Ascending aorta (tissue), 2 donors: Measurements from ENCODE around the gene SDF4. TPM values are rescaled to one million over a fixed set of nuclear protein-coding genes. Genes with fewer than 3 reads are reported as not detected.

Source experiments
- DNase-seq, 2 donors: peaks; one replicate each; pipeline ENCODE4 v3.0.0-alpha.2; 2019; ENCODE audit warnings: low spot score in 2 of 2
- H3K27ac ChIP-seq, 2 donors: fragments of 200-600 bp; sonication (generic); one replicate each; pipeline ENCODE4 v1.5.1; 2016 to 2017; ENCODE audit warnings: mild to moderate bottlenecking in 1 of 2
- H3K27me3 ChIP-seq: fragments of 200-600 bp; sonication (generic); one replicate; pipeline ENCODE4 v1.5.1; 2017
- H3K36me3 ChIP-seq, 2 donors: fragments of 200-600 bp; sonication (generic); one replicate each; pipeline ENCODE4 v1.5.1; 2016
- H3K4me1 ChIP-seq, 2 donors: fragments of 200-600 bp; sonication (generic); one replicate each; pipeline ENCODE4 v1.5.1; 2016 to 2017; ENCODE audit warnings: mild to moderate bottlenecking in 1 of 2
- H3K4me3 ChIP-seq, 2 donors: fragments of 200-600 bp; sonication (generic); one replicate each; pipeline ENCODE4 v1.5.1; 2016 to 2017; ENCODE audit warnings: mild to moderate bottlenecking in 1 of 2
- H3K9me3 ChIP-seq, 2 donors: fragments of 200-600 bp; sonication (generic); one replicate each; pipeline ENCODE4 v1.5.1; 2016
- CTCF ChIP-seq, 3 experiments: fragments of 200-600 bp in 2 of 3; fragments of 450-650 bp in 1 of 3; sonication (generic) in 2 of 3; IDR thresholded peaks; one replicate each; pipeline ENCODE4 v1.5.1; 2016 to 2019; ENCODE audit warnings: antibody characterized with exemption in 3 of 3, mild to moderate bottlenecking in 1 of 3, moderate library complexity in 1 of 3
- intact Hi-C: fragments of 100-400 bp; cut with DNase I; formaldehyde crosslinking; loops from one replicate; pipeline ENCODE4 v1.15.1; 2023
- total RNA-seq: library from RNA; depleted of rRNA; stranded (reverse); fragments of >200 nt; gene quantifications from one replicate; pipeline ENCODE4 v1.1.0, GENCODE V29; 2016

SDF4 gene
- total RNA-seq, 1 donor from 2014 or later = 223 TPM

- H3K36me3 ChIP-seq = no peaks in the 10 kb centered on the region
- TF ChIP-seq CTCF (IDR thresholded peaks at IDR 0.05) = no peak
- H3K27me3 ChIP-seq = no peaks in the 10 kb centered on the region
- no peak overlapping the region for H3K4me3 ChIP-seq
- peaks cover 0 to 3% of the 10 kb centered on the region in 2 donors for H3K4me1 ChIP-seq
- no peak for DNase-seq
- no peak overlapping the region for H3K27ac ChIP-seq
- intact Hi-C loops = no loop called here
- H3K9me3 ChIP-seq = no peaks in the 10 kb centered on the region
Observed at GRCh38 chr1:1243266-1243660, 11.5 kb upstream of the SDF4 start.

GRCh38 chr1:1242461-1243265 lies 10.9 kb upstream of the SDF4 start:
- H3K36me3 ChIP-seq = no peaks in the 10 kb centered on the region
- no peak for DNase-seq
- H3K4me1 ChIP-seq = peaks cover 0 to 3% of the 10 kb centered on the region in 2 donors
- no peaks in the 10 kb centered on the region for H3K27me3 ChIP-seq
- H3K4me3 ChIP-seq = no peak overlapping the region
- intact Hi-C loops = no loop called here
- TF ChIP-seq CTCF (IDR thresholded peaks at IDR 0.05) = no peak
- H3K9me3 ChIP-seq = no peaks in the 10 kb centered on the region
- H3K27ac ChIP-seq = no peak overlapping the region

GRCh38 chr1:1241588-1242219 lies 9.9 kb upstream of the SDF4 start:
- Histone ChIP-seq H3K4me3 (no peak overlapping the region), H3K4me1 (no peaks in the 10 kb centered on the region), H3K9me3 (no peaks in the 10 kb centered on the region), H3K36me3 (no peaks in the 10 kb centered on the region), H3K27me3 (no peaks in the 10 kb centered on the region), H3K27ac (no peak overlapping the region)
- intact Hi-C loops = no loop called here
- DNase-seq = no peak
- no peak for TF ChIP-seq CTCF (IDR thresholded peaks at IDR 0.05)

- Histone ChIP-seq H3K4me1 (no peaks in the 10 kb centered on the region), H3K4me3 (no peak overlapping the region), H3K27ac (no peak overlapping the region), H3K27me3 (no peaks in the 10 kb centered on the region), H3K36me3 (no peaks in the 10 kb centered on the region), H3K9me3 (no peaks in the 10 kb centered on the region)
- TF ChIP-seq CTCF (IDR thresholded peaks at IDR 0.05) = no peak
- DNase-seq = no peak
- intact Hi-C loops = no loop called here
Observed at GRCh38 chr1:1240822-1241587, 9.2 kb upstream of the SDF4 start.

- no peaks in the 10 kb centered on the region for H3K36me3 ChIP-seq
- no peaks in the 10 kb centered on the region for H3K4me1 ChIP-seq
- DNase-seq = no peak
- no peaks in the 10 kb centered on the region for H3K9me3 ChIP-seq
- no peak overlapping the region for H3K27ac ChIP-seq
- H3K4me3 ChIP-seq = no peak overlapping the region
- H3K27me3 ChIP-seq = no peaks in the 10 kb centered on the region
- no peak for TF ChIP-seq CTCF (IDR thresholded peaks at IDR 0.05)
- intact Hi-C loops = no loop called here
Observed at GRCh38 chr1:1240348-1240732, 8.5 kb upstream of the SDF4 start.
